ENCODE data around the gene WBP2. TPM values are rescaled to one million over a fixed set of nuclear protein-coding genes. Genes with fewer than 3 reads are reported as not detected.

Gene WBP2
- total RNA-seq, 3 donors from 2014 or later: 44.9 to 63.2 (median 62.9) TPM

DNA sequence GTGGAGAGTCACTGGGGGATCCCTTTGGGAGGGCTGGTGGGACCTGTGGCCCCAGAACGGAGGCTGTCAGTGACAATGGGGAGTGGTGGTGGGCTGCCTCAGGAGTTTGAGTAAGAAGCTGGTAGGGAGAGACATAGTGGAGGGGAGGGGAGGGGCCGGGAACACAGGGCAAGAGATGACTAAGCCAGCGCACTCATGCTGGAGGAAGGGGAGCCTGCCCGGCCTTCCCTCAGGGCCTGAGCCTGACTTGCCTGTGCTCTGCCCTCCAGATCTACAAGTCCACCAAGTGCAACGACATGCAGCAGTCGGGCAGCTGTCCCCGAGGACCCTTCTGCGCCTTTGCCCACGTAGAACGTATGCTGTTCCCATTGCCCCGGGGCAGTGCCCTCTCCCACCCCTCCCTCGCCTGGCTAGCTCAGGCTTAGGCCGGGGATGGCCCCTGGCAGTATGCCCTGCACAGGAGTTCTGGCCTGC lies 40.2 kb downstream of the WBP2 start:
- Histone ChIP-seq H3K4me1 (peaks cover 0 to under 1% of the 10 kb centered on the region in 2 donors), H3K4me3 (no peak overlapping the region), H3K27ac (peak overlapping the region; percentile 10 to 61), H3K36me3 (peaks cover 9% of the 10 kb centered on the region), H3K9me3 (no peaks in the 10 kb centered on the region), H3K27me3 (no peaks in the 10 kb centered on the region)
- TF ChIP-seq POLR2A (IDR thresholded peaks at IDR 0.05): no peak
- no peak for TF ChIP-seq POLR2AphosphoS5 (IDR thresholded peaks at IDR 0.05)
- TF ChIP-seq, protein P1, sequence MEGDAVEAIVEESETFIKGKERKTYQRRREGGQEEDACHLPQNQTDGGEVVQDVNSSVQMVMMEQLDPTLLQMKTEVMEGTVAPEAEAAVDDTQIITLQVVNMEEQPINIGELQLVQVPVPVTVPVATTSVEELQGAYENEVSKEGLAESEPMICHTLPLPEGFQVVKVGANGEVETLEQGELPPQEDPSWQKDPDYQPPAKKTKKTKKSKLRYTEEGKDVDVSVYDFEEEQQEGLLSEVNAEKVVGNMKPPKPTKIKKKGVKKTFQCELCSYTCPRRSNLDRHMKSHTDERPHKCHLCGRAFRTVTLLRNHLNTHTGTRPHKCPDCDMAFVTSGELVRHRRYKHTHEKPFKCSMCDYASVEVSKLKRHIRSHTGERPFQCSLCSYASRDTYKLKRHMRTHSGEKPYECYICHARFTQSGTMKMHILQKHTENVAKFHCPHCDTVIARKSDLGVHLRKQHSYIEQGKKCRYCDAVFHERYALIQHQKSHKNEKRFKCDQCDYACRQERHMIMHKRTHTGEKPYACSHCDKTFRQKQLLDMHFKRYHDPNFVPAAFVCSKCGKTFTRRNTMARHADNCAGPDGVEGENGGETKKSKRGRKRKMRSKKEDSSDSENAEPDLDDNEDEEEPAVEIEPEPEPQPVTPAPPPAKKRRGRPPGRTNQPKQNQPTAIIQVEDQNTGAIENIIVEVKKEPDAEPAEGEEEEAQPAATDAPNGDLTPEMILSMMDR (IDR thresholded peaks at IDR 0.05): no peak
- no peak for DNase-seq (ENCODE audit: low spot score in 2 of 2)
- intact Hi-C loops (cut with DNase I; ENCODE audit: low total_unique reads): no loop called here

DNA sequence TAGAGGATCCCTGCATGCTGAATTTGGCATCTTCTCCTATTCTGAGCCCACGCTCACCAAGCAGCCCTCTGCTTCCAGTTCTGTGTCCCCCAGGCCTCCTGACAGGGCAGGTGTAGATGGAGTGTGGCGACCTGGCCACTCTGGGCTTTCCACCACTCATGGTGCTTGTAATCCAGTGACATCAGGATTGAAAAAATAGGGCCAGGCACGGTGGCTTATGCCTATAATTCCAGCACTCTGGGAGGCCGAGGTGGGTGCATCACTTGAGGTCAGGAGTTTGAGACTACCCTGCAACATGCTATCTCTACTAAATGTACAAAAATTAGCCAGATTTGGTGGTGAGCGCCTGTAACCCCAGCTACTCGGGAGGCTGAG lies 41.1 kb downstream of the WBP2 start:
- Histone ChIP-seq H3K9me3 (no peaks in the 10 kb centered on the region), H3K27me3 (no peaks in the 10 kb centered on the region), H3K4me1 (peaks cover 7 to 9% of the 10 kb centered on the region in 2 donors), H3K27ac (no peak overlapping the region), H3K4me3 (no peak overlapping the region), H3K36me3 (peaks cover 4% of the 10 kb centered on the region)
- no peak for DNase-seq (ENCODE audit: low spot score in 2 of 2)
- TF ChIP-seq, protein P1 (IDR thresholded peaks at IDR 0.05): no peak
- TF ChIP-seq POLR2AphosphoS5 (IDR thresholded peaks at IDR 0.05) (no peak), POLR2A (IDR thresholded peaks at IDR 0.05) (no peak)
- intact Hi-C loops (cut with DNase I; ENCODE audit: low total_unique reads): no loop called here

DNA sequence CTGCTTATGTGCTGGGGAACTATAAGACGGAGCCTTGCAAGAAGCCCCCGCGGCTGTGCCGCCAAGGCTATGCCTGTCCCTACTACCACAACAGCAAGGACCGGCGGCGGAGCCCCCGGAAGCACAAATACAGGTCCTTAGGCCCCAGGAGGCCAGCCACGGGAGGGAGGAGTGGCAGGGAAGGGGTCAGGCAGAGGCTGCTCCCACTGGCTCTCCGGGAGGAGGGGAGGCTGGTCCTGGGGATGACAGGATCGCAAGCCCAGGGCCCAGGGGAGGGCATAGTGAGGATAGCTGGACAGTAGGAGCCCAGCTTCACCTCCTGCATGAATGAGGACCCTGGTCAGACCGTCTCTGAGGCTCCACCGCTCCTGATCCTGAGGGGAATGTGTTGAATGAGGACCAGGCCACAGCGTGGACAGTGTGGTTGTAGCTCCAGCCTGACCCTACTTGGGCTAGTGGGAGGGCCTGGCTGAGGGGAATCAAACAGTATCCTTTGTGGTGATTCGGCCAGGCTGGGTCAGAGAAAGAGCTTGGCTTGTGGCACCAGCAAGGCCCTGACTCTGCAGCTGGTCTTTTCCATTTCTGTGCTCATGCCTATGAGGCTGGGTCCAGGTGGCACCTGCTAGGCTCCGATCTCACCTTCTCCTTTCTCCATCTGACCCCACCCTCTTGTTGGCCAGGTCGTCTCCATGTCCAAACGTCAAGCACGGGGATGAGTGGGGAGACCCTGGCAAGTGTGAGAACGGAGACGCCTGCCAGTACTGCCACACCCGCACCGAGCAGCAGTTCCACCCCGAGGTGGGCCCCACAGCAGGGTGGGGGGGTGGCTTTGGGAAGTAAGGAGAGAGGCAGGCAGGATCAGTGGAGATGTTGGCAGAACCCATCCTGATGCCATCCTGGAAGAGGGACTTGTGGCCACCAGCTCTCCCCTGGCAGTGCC lies 41.8 kb downstream of the WBP2 start:
- H3K9me3 ChIP-seq: no peaks in the 10 kb centered on the region
- H3K27ac ChIP-seq: peak overlapping the region in 1 of 2 donors; percentile 29
- H3K27me3 ChIP-seq: no peaks in the 10 kb centered on the region
- intact Hi-C loops (cut with DNase I; ENCODE audit: low total_unique reads): no loop called here
- peaks cover 9 to 10% of the 10 kb centered on the region in 2 donors for H3K4me1 ChIP-seq
- no peak overlapping the region for H3K4me3 ChIP-seq
- TF ChIP-seq, protein P1 (IDR thresholded peaks at IDR 0.05): no peak
- TF ChIP-seq POLR2AphosphoS5 (IDR thresholded peaks at IDR 0.05) (no peak), POLR2A (IDR thresholded peaks at IDR 0.05) (no peak)
- DNase-seq (ENCODE audit: low spot score in 2 of 2): peak in 1 of 2 donors; percentile 31
- H3K36me3 ChIP-seq: peaks cover 4% of the 10 kb centered on the region

DNA sequence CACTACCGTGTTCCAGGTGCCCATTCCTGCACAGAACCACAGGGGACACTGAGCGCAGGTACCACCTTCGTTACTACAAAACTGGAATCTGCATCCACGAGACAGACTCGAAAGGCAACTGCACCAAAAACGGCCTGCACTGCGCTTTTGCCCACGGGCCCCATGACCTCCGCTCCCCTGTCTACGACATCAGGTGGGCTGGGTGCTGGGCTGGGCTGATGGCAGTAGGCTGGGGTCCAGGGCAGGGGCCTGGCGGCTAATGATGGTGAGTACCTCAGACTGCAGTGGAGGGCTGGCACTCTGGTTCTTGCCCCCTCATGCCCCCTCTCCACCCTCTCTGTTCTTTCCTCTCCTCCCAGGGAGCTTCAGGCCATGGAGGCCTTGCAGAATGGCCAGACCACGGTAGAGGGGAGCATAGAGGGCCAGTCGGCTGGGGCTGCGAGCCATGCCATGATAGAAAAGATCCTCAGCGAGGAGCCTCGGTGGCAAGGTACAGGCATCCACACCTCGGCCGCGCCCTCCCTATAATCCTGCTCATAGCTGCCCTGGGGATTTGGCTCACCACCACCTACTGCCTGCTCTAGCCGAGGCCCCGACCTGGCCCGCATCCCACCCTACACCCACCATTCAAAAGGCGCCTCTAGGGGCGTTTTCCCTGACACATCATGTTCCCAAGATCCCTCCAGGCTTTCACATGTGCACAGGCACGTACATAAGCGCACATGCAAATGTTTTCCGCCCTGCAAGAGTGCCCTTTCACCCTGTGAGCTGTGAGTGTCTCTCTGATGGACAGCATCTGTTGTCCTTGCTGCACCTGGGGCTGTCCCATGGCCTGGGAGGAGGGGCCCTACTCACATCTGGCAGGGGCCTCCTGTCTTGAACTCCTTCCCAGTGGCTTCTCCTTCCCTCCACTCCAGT lies 42.8 kb downstream of the WBP2 start:
- TF ChIP-seq POLR2AphosphoS5 (IDR thresholded peaks at IDR 0.05) (no peak), POLR2A (IDR thresholded peaks at IDR 0.05) (no peak)
- TF ChIP-seq, protein P1 (IDR thresholded peaks at IDR 0.05): no peak
- Histone ChIP-seq H3K4me3 (no peak overlapping the region), H3K4me1 (peaks cover 9 to 18% of the 10 kb centered on the region in 2 donors), H3K9me3 (no peaks in the 10 kb centered on the region), H3K27ac (peak overlapping the region in 1 of 2 donors; percentile 29), H3K36me3 (peaks cover 4% of the 10 kb centered on the region), H3K27me3 (no peaks in the 10 kb centered on the region)
- DNase-seq (ENCODE audit: low spot score in 2 of 2): peak in 1 of 2 donors; percentile 43
- intact Hi-C loops (cut with DNase I; ENCODE audit: low total_unique reads): no loop called here

All from breast epithelium (tissue), 4 donors.